Uterus (tissue), 2 donors: ENCODE data around the gene SAMM50.

Experiments
- POLR2A ChIP-seq, 2 donors: fragments of 450-650 bp; IDR thresholded peaks; one replicate each; pipeline ENCODE4 v1.6.1; 2016; ENCODE audit warnings: antibody characterized with exemption in 2 of 2, mild to moderate bottlenecking in 1 of 2, moderate library complexity in 1 of 2
- TF ChIP-seq, protein P1 (sequence below), 4 experiments: fragments of 200-600 bp in 2 of 4; fragments of 450-650 bp in 2 of 4; sonication (generic) in 2 of 4; IDR thresholded peaks; one replicate each; pipeline ENCODE4 v1.5.1; 2016 to 2019; ENCODE audit warnings: antibody characterized with exemption in 4 of 4, mild to moderate bottlenecking in 2 of 4, moderate library complexity in 1 of 4

- TF ChIP-seq, protein P1, sequence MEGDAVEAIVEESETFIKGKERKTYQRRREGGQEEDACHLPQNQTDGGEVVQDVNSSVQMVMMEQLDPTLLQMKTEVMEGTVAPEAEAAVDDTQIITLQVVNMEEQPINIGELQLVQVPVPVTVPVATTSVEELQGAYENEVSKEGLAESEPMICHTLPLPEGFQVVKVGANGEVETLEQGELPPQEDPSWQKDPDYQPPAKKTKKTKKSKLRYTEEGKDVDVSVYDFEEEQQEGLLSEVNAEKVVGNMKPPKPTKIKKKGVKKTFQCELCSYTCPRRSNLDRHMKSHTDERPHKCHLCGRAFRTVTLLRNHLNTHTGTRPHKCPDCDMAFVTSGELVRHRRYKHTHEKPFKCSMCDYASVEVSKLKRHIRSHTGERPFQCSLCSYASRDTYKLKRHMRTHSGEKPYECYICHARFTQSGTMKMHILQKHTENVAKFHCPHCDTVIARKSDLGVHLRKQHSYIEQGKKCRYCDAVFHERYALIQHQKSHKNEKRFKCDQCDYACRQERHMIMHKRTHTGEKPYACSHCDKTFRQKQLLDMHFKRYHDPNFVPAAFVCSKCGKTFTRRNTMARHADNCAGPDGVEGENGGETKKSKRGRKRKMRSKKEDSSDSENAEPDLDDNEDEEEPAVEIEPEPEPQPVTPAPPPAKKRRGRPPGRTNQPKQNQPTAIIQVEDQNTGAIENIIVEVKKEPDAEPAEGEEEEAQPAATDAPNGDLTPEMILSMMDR (IDR thresholded peaks at IDR 0.05): no peak
- no peak for TF ChIP-seq POLR2A (IDR thresholded peaks at IDR 0.05)
These were observed 43.9 kb upstream of the SAMM50 start for GRCh38 chr22:43911351-43911750.
